GM20000 (cell line): Measurements from ENCODE around the gene KIAA0753.

Experiments used
- DNase-seq: peaks from one replicate; pipeline ENCODE4 v3.0.0; 2012; ENCODE audit warnings: low spot score
- TF ChIP-seq, protein P1 (sequence below): IDR thresholded peaks from 2 replicates; pipeline ENCODE4 v1.5.1; 2012; ENCODE audit warnings: mild to moderate bottlenecking, control low read depth; ENCODE audit errors: extremely low read depth, missing control alignments

KIAA0753 gene

DNA sequence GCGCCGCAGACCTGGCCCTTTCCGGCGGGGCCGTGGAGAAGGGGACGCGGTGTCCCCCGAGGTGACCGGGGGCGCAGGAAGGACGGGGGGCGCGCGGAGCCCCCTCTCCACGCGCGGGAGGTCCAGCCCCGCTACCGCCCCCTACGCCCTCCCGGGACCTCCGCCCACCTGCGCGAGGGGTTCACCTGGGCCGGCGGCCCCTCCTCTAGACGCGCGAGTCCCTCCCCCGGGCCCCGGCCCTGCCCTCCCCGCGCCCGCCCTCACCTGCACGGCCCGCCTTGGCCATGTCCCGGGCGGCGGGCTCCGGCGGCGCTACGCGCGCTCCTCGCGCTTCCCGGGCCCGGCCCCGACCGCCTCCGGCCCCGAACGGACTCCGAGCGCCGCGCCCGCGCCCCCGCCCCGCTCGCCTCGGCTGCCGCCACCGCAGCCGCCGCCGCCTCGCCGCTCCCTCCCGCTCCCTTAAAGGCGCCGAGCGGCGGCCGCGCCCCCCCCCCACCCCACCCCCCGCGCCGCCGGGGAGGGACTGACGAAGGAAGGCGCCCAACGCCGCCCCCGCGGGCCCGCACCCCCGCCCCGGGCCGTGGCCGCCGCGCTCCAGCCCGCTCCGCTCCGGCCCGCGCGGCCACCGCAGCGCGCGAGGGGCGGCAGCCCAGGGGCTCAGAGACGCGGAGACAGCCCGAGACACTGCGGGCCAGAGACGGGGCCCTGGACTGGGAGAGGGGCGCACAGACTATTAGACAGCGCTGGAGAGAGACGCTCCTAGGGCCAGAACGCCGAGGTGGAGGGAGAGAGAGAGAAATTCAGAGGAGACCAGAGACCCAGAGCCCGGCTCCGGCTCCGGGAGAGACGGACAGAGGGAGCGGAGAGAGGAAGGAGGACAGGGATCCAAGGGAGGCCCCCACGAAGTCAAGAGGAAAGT is 84.1 kb downstream of the KIAA0753 start, which contains the start of gene PITPNM3:
Gene PITPNM3, minus strand, starts transcription at position 435 of the 919 bp plus-strand sequence. Its CDS starts 149 bp downstream, at position 286.
- TF ChIP-seq, protein P1, sequence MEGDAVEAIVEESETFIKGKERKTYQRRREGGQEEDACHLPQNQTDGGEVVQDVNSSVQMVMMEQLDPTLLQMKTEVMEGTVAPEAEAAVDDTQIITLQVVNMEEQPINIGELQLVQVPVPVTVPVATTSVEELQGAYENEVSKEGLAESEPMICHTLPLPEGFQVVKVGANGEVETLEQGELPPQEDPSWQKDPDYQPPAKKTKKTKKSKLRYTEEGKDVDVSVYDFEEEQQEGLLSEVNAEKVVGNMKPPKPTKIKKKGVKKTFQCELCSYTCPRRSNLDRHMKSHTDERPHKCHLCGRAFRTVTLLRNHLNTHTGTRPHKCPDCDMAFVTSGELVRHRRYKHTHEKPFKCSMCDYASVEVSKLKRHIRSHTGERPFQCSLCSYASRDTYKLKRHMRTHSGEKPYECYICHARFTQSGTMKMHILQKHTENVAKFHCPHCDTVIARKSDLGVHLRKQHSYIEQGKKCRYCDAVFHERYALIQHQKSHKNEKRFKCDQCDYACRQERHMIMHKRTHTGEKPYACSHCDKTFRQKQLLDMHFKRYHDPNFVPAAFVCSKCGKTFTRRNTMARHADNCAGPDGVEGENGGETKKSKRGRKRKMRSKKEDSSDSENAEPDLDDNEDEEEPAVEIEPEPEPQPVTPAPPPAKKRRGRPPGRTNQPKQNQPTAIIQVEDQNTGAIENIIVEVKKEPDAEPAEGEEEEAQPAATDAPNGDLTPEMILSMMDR, result no peak
- DNase-seq, result peak; percentile 54

GRCh38 chr17:6555331-6556120 is 85.0 kb downstream of the KIAA0753 start:
- DNase-seq, result peak; percentile 45
- TF ChIP-seq, protein P1, result no peak

DNA sequence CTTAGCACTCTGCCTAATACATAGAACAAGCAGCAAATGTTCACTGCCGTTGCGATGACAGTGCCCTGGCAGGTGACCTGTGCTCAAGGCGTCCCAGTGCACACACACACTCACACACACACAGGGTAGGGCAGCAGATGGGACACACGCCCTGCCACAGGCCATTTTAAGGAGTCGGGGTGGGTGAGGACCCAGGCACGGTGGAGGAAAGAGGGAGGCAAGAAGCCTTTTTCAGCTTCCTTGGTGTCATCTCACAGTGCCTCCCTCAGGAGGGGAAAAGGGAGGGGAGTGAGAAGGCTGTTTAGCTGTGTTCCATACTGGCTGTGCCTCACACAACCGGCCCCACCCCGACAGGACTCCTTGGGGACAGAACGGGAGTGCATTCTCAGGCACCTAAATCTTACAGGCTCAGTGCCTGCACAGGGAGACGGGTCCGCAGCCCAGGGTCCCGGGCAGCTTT is 85.6 kb downstream of the KIAA0753 start:
- DNase-seq, result no peak
- TF ChIP-seq, protein P1, result no peak

DNA sequence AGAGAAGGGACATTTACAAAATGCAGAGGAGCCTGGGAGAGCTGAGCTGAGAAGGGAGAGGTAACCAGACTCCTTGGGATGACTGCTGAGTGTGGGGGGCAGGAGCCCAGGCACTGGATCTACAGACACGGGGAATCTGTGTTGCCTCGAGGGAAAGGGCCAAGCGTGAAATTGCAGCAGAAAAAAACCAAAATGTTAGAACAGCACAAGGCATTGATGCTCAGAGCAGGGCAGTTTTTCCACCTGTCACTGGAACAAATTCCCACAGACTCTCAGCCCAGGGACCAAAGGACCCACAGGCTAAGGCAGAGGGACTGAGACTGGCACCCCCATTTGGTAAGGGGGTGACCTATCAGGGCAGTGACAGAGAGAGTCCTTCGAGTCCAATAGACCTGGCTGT is 86.2 kb downstream of the KIAA0753 start:
- TF ChIP-seq, protein P1, result no peak

DNA sequence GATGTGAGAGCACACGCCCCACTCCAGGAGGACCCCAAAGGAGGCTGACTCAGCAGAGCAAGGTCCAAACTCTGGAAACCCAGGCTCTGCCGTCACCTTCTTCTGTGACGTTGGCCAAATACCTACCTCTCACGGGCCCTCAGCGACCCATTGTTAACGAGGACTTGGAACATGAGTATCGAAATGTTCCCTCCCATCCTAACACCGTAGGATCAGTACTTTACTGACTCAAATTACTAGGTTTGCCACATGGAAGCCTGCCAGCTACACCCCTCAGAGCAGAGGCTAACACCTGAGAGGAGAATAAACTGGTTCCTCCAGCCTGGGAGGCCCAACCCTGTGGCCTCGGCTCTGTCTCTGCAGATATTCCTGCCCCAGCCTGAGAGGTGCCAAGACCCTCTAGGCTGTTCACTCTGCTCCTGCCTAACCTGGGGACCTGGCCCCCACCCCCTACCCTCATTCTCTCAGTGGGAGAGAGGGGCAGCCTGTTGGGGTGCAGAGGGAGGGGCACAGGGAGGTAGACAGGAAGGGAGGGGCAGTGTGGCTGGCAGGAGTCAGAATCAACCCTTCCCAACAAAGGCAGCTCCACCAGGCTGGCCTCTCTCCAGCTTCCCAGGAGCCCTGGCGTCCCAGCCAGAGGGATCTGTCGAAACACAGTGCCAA is 88.5 kb downstream of the KIAA0753 start:
- no peak for DNase-seq

More for the DNA sequence above, 86.2 kb downstream of the KIAA0753 start:
- no peak for DNase-seq

DNA sequence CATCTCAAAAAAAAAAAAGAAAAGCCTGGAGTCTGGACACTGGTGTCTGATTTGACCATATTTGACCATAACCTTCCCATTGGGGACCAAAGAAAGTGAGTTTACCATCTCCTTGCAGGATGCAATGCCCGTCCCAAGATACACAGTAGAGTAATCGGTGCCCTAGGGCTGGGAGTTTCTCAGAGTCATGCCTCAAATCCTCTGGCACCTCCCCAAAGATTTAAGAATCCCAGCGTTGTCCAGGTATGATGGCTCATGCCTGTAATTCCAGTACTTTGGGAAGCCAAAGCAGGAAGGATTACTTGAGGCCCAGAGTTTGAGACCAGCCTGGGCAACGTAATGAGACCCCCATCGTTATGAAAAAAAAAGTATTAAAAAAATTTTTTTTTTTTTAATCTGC is 89.2 kb downstream of the KIAA0753 start:
- TF ChIP-seq, protein P1, result no peak
- no peak for DNase-seq

More for the DNA sequence above, 88.5 kb downstream of the KIAA0753 start:
- TF ChIP-seq, protein P1, result no peak
